Hepatocyte (in vitro differentiated cells): Measurements from ENCODE around the gene CLDN3. TPM values are rescaled to one million over a fixed set of nuclear protein-coding genes. Genes with fewer than 3 reads are reported as not detected.

Experiments used
- DNase-seq: peaks from one replicate; pipeline ENCODE4 v3.0.0-alpha.2; 2016; ENCODE audit warnings: low spot score
- H2AFZ ChIP-seq: fragments of 200-600 bp; sonication (generic); 2 replicates; pipeline ENCODE4 v1.6.0; 2016; ENCODE audit warnings: antibody characterized with exemption, mild to moderate bottlenecking
- H3K27ac ChIP-seq: fragments of 200-600 bp; sonication (generic); 2 replicates; pipeline ENCODE4 v1.5.1; 2016; ENCODE audit warnings: mild to moderate bottlenecking
- H3K27me3 ChIP-seq: fragments of 200-600 bp; sonication (generic); 2 replicates; pipeline ENCODE4 v1.6.1; 2016
- H3K36me3 ChIP-seq: fragments of 200-600 bp; sonication (generic); replicated peaks from 2 replicates; pipeline ENCODE4 v1.5.1; 2016; ENCODE audit warnings: low read depth; ENCODE audit not compliant: insufficient read depth
- H3K4me1 ChIP-seq: fragments of 200-600 bp; sonication (generic); 2 replicates; pipeline ENCODE4 v1.5.1; 2016; ENCODE audit warnings: mild to moderate bottlenecking, moderate library complexity; ENCODE audit not compliant: insufficient read depth
- H3K4me2 ChIP-seq: fragments of 200-600 bp; sonication (generic); 2 replicates; pipeline ENCODE4 v1.6.0; 2016
- H3K4me3 ChIP-seq: fragments of 200-600 bp; sonication (generic); 2 replicates; pipeline ENCODE4 v1.5.1; 2016; ENCODE audit warnings: mild to moderate bottlenecking
- H3K79me2 ChIP-seq: fragments of 200-600 bp; sonication (generic); 2 replicates; pipeline ENCODE4 v1.6.0; 2017; ENCODE audit warnings: mild to moderate bottlenecking
- H3K9me2 ChIP-seq: fragments of 200-600 bp; sonication (generic); replicated peaks from 2 replicates; pipeline ENCODE4 v1.6.0; 2017; ENCODE audit warnings: mild to moderate bottlenecking; ENCODE audit not compliant: insufficient read depth
- H3K9me3 ChIP-seq: fragments of 200-600 bp; sonication (generic); 2 replicates; pipeline ENCODE4 v1.5.1; 2016; ENCODE audit warnings: low read depth, mild to moderate bottlenecking
- H4K20me1 ChIP-seq: fragments of 200-600 bp; sonication (generic); 2 replicates; pipeline ENCODE4 v1.6.0; 2016; ENCODE audit warnings: mild to moderate bottlenecking; ENCODE audit not compliant: insufficient read depth, poor library complexity, severe bottlenecking
- EZH2 ChIP-seq: fragments of 200-600 bp; sonication (generic); IDR thresholded peaks from 2 replicates; pipeline ENCODE4 v1.6.1; 2016; ENCODE audit warnings: antibody characterized with exemption, mild to moderate bottlenecking, borderline replicate concordance
- EZH2phosphoT487 ChIP-seq: fragments of 200-600 bp; sonication (generic); IDR thresholded peaks from one replicate; pipeline ENCODE4 v1.6.1; 2018; ENCODE audit warnings: antibody characterized with exemption, mild to moderate bottlenecking, low read depth, moderate library complexity; ENCODE audit not compliant: unreplicated experiment, severe bottlenecking
- WGBS: methylation state at CpG from one replicate; pipeline ENCODE4 v1.1.6; 2016; ENCODE audit warnings: low lambda C conversion rate; ENCODE audit errors: missing lambda C conversion rate; 5-methylcytosine and 5-hydroxymethylcytosine counted together
- polyA plus RNA-seq: library from polyadenylated mRNA; unstranded; fragments of >200 nt; fragmentation: Nextera tagmentation; extraction: Ambion mirVana; gene quantifications from 2 replicates; pipeline ENCODE4 v1.2.1, GENCODE V29; 2016
- total RNA-seq: library from RNA; depleted of rRNA; stranded (reverse); fragments of >200 nt; gene quantifications from 2 replicates; pipeline ENCODE4 v1.2.3, GENCODE V29; 2014
- TF ChIP-seq, protein P1 (sequence below): fragments of 200-600 bp; sonication (generic); IDR thresholded peaks from 2 replicates; pipeline ENCODE4 v1.5.1; 2016; ENCODE audit warnings: antibody characterized with exemption, mild to moderate bottlenecking; ENCODE audit not compliant: poor library complexity

Gene CLDN3
- total and polyA plus RNA-seq, 2 experiments from 2014 or later = 53.7 to 142 TPM

DNA sequence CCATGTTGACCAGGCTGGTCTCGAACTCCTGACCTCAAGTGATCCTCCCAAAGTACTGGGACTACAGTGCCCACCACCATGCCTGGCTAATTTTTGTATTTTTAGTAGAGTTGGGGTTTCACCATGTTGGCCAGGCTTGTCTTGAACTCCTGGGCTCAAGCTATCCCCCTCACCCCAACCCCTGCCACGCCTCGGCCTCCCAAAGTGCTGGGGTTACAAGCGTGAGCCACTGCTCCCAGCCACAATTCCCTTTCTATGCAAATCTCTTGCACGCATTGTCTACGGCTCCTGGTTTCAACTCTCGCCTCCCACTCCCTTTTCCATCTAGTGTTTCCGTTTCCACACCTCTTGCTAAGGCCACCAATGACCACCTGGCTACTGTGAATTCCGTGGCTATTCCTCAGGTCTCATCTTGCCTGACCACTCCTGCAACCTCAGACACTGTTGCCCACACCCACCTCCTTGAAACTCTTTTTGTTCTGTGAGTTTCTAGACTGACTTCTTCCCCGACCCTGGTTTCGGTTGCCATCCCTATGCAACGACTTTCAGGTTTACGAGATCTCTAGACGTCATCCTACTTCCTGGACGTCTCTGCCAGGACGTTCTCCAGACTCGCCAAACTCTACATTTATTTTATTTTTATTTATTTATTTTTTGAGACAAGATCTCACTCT is 3.4 kb downstream of the CLDN3 start:
- no peak overlapping the region for H3K27ac ChIP-seq
- H3K36me3 ChIP-seq = no peaks in the 10 kb centered on the region
- DNase-seq = no peak
- H3K9me2 ChIP-seq = no peaks in the 10 kb centered on the region
- H3K9me3 ChIP-seq = no peaks in the 10 kb centered on the region
- H3K4me2 ChIP-seq = no peak overlapping the region
- H2AFZ ChIP-seq = no peak overlapping the region
- H4K20me1 ChIP-seq = no peaks in the 10 kb centered on the region
- peaks cover 14% of the 10 kb centered on the region for H3K79me2 ChIP-seq
- no peak overlapping the region for H3K4me3 ChIP-seq
- 81% methylated on average over 17 of the region's 17 CpGs for WGBS
- TF ChIP-seq EZH2 (no peak), EZH2phosphoT487 (no peak)
- TF ChIP-seq, protein P1, sequence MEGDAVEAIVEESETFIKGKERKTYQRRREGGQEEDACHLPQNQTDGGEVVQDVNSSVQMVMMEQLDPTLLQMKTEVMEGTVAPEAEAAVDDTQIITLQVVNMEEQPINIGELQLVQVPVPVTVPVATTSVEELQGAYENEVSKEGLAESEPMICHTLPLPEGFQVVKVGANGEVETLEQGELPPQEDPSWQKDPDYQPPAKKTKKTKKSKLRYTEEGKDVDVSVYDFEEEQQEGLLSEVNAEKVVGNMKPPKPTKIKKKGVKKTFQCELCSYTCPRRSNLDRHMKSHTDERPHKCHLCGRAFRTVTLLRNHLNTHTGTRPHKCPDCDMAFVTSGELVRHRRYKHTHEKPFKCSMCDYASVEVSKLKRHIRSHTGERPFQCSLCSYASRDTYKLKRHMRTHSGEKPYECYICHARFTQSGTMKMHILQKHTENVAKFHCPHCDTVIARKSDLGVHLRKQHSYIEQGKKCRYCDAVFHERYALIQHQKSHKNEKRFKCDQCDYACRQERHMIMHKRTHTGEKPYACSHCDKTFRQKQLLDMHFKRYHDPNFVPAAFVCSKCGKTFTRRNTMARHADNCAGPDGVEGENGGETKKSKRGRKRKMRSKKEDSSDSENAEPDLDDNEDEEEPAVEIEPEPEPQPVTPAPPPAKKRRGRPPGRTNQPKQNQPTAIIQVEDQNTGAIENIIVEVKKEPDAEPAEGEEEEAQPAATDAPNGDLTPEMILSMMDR = no peak
- H3K4me1 ChIP-seq = no peaks in the 10 kb centered on the region
- H3K27me3 ChIP-seq = no peaks in the 10 kb centered on the region

DNA sequence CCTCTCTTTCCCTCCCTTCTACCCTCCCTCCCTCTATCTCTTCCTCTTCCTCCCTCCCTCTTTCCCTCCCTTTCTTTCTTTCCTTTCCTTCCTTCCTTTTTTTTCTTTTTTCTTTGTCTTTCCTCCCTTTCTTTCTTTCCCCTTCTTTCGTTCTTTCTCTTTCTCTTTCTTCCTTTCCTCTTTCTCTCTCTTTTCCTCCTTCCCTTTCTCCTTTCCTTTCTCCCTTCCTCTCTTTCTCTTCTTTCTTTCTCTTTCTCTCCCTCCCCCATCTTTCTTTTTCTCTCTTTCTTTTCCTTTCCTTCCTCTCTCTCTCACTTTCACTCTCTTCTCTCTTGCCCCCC is 7.4 kb downstream of the CLDN3 start:
- Histone ChIP-seq H3K4me1 (no peaks in the 10 kb centered on the region), H3K4me2 (no peak overlapping the region), H3K79me2 (no peaks in the 10 kb centered on the region), H3K9me3 (no peaks in the 10 kb centered on the region), H3K36me3 (no peaks in the 10 kb centered on the region), H3K9me2 (no peaks in the 10 kb centered on the region), H4K20me1 (no peaks in the 10 kb centered on the region), H3K4me3 (no peak overlapping the region), H3K27me3 (no peaks in the 10 kb centered on the region), H3K27ac (no peak overlapping the region), H2AFZ (no peak overlapping the region)
- TF ChIP-seq EZH2phosphoT487 = no peak
- no peak for TF ChIP-seq EZH2
- TF ChIP-seq, protein P1 = no peak
- 80% methylated on average over 1 of the region's 1 CpG for WGBS
- no peak for DNase-seq

DNA sequence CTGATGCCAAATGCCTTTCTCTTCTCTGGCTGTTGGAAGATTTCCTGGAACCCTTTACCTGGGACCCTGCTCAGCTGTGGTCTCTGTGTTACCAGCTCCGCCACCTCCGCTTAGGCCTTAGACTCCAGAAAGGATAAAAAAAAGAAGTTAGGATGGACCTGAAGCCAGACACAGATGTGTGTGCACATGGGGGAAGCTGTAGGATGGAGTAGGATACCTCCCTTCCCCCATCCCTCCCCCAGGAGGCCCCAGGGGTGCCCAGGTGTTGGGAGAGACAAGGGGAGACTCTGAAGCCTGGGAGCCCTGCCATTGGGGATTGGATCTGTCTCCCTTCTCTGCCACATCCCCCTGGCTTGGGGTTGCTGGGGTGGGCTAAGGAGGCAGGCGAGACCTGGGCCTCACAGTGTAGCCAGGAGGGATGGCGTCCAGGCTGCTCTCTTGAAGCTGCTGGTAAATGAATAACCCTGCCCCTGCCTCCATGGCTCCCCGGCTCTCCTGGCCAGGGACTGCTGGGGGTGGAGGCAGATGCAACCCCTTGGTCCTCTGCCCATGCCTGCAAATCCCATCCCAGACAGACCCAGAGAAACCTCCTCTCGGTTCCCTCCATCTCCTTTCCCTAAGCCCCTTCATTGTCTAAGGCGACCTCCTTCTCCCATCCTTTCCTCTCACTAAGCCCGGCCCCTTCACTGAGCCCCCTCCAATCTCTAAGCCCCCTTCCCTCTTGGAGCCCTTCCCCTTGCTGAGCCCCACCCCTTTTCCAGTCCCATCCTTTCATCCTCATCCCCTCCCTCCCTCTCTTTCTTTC is 8.0 kb downstream of the CLDN3 start:
- Histone ChIP-seq H3K27me3 (no peaks in the 10 kb centered on the region), H3K36me3 (no peaks in the 10 kb centered on the region), H4K20me1 (no peaks in the 10 kb centered on the region), H3K9me3 (no peaks in the 10 kb centered on the region), H3K27ac (no peak overlapping the region), H3K9me2 (no peaks in the 10 kb centered on the region), H2AFZ (no peak overlapping the region), H3K4me3 (no peak overlapping the region), H3K4me2 (no peak overlapping the region), H3K79me2 (no peaks in the 10 kb centered on the region), H3K4me1 (no peaks in the 10 kb centered on the region)
- no peak for DNase-seq
- TF ChIP-seq, protein P1 = no peak
- TF ChIP-seq EZH2 (no peak), EZH2phosphoT487 (no peak)
- 49% methylated on average over 7 of the region's 8 CpGs for WGBS
